ENCODE measurements around the gene SDK1. TPM values are rescaled to one million over a fixed set of nuclear protein-coding genes. Genes with fewer than 3 reads are reported as not detected.

The SDK1 gene
- total RNA-seq, 1 donor from 2014 or later, result 5.4 TPM

- peaks cover 3% of the 10 kb centered on the region for H3K36me3 Mint-ChIP-seq (ENCODE audit: unreplicated experiment)
- H3K27me3 Mint-ChIP-seq (ENCODE audit: unreplicated experiment), result no peaks in the 10 kb centered on the region
- no peaks in the 10 kb centered on the region for H3K9me3 Mint-ChIP-seq (ENCODE audit: unreplicated experiment)
- no peak overlapping the region for H3K27ac Mint-ChIP-seq (ENCODE audit: unreplicated experiment)
- TF ChIP-seq, protein P1, sequence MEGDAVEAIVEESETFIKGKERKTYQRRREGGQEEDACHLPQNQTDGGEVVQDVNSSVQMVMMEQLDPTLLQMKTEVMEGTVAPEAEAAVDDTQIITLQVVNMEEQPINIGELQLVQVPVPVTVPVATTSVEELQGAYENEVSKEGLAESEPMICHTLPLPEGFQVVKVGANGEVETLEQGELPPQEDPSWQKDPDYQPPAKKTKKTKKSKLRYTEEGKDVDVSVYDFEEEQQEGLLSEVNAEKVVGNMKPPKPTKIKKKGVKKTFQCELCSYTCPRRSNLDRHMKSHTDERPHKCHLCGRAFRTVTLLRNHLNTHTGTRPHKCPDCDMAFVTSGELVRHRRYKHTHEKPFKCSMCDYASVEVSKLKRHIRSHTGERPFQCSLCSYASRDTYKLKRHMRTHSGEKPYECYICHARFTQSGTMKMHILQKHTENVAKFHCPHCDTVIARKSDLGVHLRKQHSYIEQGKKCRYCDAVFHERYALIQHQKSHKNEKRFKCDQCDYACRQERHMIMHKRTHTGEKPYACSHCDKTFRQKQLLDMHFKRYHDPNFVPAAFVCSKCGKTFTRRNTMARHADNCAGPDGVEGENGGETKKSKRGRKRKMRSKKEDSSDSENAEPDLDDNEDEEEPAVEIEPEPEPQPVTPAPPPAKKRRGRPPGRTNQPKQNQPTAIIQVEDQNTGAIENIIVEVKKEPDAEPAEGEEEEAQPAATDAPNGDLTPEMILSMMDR (IDR thresholded peaks at IDR 0.05), result no peak
- no peak overlapping the region for H3K4me3 Mint-ChIP-seq (ENCODE audit: unreplicated experiment)
- H3K4me1 Mint-ChIP-seq (ENCODE audit: unreplicated experiment), result peaks cover 3% of the 10 kb centered on the region
- no peak for DNase-seq (ENCODE audit: extremely low spot score, unreplicated experiment)
These were observed 708.4 kb downstream of the SDK1 start for GRCh38 chr7:4009211-4010060.

- Mint-ChIP-seq H3K27me3 (ENCODE audit: unreplicated experiment) (no peaks in the 10 kb centered on the region), H3K36me3 (ENCODE audit: unreplicated experiment) (peaks cover 3% of the 10 kb centered on the region), H3K4me3 (ENCODE audit: unreplicated experiment) (no peak overlapping the region), H3K9me3 (ENCODE audit: unreplicated experiment) (no peaks in the 10 kb centered on the region), H3K4me1 (ENCODE audit: unreplicated experiment) (peaks cover 3% of the 10 kb centered on the region), H3K27ac (ENCODE audit: unreplicated experiment) (no peak overlapping the region)
- no peak for DNase-seq (ENCODE audit: extremely low spot score, unreplicated experiment)
- TF ChIP-seq, protein P1 (IDR thresholded peaks at IDR 0.05), result no peak
These were observed 709.1 kb downstream of the SDK1 start for GRCh38 chr7:4010061-4010605.

GRCh38 chr7:4010923-4011656 is 710.0 kb downstream of the SDK1 start:
- Mint-ChIP-seq H3K4me1 (ENCODE audit: unreplicated experiment) (peaks cover 3% of the 10 kb centered on the region), H3K27ac (ENCODE audit: unreplicated experiment) (no peak overlapping the region), H3K9me3 (ENCODE audit: unreplicated experiment) (no peaks in the 10 kb centered on the region), H3K36me3 (ENCODE audit: unreplicated experiment) (peaks cover 3% of the 10 kb centered on the region), H3K4me3 (ENCODE audit: unreplicated experiment) (no peak overlapping the region), H3K27me3 (ENCODE audit: unreplicated experiment) (no peaks in the 10 kb centered on the region)
- TF ChIP-seq, protein P1 (IDR thresholded peaks at IDR 0.05), result no peak
- DNase-seq (ENCODE audit: extremely low spot score, unreplicated experiment), result no peak

DNA sequence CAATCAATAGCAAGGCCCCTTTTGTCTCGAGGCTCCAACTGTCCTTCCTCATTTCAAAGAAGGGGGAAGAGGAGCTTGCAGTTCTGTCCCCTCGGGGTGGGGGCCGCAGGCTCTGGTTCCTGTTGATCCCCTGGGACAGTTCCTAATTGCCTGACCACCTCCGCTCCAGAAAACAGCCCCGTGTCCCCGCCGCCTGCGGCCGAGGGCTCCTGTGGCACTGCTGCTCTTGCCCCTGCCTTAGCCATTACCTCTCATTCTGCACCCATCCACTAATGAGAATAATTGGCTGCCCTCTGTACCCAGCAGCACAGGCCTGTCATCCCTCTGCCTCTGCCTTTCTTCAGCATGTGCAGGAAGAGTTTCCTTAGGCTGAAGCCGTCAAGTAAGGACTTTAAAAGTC is 712.7 kb downstream of the SDK1 start:
- no peaks in the 10 kb centered on the region for H3K4me1 Mint-ChIP-seq (ENCODE audit: unreplicated experiment)
- TF ChIP-seq, protein P1 (IDR thresholded peaks at IDR 0.05), result no peak
- no peak for DNase-seq (ENCODE audit: extremely low spot score, unreplicated experiment)
- peaks cover 7% of the 10 kb centered on the region for H3K9me3 Mint-ChIP-seq (ENCODE audit: unreplicated experiment)
- H3K27me3 Mint-ChIP-seq (ENCODE audit: unreplicated experiment), result no peaks in the 10 kb centered on the region
- peaks cover 7% of the 10 kb centered on the region for H3K36me3 Mint-ChIP-seq (ENCODE audit: unreplicated experiment)
- no peak overlapping the region for H3K4me3 Mint-ChIP-seq (ENCODE audit: unreplicated experiment)
- no peak overlapping the region for H3K27ac Mint-ChIP-seq (ENCODE audit: unreplicated experiment)

All from osteocyte (in vitro differentiated cells).